CD4-positive, alpha-beta T cell treated with Interleukin-6 for 4 hours (primary cell): ENCODE results near the gene YWHAH.
A peak's percentile ranks its signal among the peaks of the same experiment; 100 is the strongest.

Experiments used
- DNase-seq: peaks from one replicate; pipeline ENCODE4 v3.0.0-alpha.2; 2020; ENCODE audit warnings: mixed read lengths

The YWHAH gene

GRCh38 chr22:31923747-31924146, 20.6 kb upstream of the YWHAH start:
- no peak for DNase-seq

GRCh38 chr22:31925056-31925455, 19.3 kb upstream of the YWHAH start:
- no peak for DNase-seq

GRCh38 chr22:31926024-31926423, 18.3 kb upstream of the YWHAH start:
- DNase-seq = no peak

GRCh38 chr22:31926969-31927368, 17.4 kb upstream of the YWHAH start:
- no peak for DNase-seq

DNA sequence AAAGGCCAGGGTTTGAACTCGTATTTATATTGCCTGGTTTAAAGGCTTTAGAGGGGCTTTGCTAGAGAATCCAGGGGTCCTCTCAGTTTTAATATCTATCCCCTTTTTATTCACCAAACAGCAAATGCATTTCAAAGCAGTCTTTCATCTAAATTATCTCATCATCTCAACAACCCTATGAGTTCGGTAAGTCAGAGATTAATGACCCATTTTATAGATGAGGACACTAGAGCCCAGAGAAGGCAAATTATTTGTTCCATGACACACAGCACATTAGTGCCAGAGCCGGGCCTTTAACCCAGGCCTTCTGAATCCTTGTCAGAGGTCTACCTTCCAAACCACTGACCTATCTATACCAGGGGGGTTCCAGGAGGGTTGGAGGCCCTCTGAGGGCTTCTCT, 16.8 kb upstream of the YWHAH start:
- no peak for DNase-seq

- no peak for DNase-seq
Observed at GRCh38 chr22:31929167-31929930, 15.0 kb upstream of the YWHAH start.

DNA sequence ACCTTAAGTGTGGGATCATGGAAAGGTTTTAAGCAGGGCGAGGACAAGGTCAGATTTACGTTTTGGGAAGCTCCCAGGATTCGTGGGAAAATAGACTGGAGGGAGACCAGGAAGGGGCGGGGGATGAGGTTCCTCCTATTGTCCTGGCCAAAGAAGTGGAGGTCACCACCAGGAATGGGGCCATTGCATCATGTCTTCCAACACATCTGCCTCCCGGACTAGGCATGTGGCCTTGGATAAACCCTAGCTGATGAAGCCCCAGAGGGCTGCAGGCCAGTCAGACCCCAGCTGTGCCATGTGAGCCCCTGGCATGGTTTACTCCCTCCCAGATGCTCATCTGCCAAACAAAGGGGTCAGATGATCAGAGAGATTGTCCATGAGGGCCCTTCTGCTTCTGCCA, 11.5 kb upstream of the YWHAH start:
- DNase-seq = no peak

DNA sequence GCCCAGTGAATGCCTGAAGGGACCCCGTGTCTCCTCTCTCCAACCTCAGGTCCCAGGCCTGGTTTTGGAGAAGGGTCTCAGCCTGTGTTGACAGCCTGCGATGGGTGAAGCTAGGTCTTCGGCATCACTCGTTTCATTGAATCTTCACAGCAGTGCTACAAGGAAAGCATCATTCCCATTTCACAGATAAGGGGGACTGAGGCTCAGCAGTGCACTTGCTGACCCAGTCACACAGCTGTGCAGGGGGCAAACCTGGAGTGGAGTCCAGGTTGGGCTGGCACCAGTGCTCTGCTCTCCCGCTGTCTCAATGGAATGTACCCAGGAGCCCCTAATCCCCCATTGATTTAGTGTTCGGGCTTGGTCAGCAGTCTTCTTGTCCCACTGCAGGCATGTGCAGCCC, 10.9 kb upstream of the YWHAH start:
- no peak for DNase-seq

DNA sequence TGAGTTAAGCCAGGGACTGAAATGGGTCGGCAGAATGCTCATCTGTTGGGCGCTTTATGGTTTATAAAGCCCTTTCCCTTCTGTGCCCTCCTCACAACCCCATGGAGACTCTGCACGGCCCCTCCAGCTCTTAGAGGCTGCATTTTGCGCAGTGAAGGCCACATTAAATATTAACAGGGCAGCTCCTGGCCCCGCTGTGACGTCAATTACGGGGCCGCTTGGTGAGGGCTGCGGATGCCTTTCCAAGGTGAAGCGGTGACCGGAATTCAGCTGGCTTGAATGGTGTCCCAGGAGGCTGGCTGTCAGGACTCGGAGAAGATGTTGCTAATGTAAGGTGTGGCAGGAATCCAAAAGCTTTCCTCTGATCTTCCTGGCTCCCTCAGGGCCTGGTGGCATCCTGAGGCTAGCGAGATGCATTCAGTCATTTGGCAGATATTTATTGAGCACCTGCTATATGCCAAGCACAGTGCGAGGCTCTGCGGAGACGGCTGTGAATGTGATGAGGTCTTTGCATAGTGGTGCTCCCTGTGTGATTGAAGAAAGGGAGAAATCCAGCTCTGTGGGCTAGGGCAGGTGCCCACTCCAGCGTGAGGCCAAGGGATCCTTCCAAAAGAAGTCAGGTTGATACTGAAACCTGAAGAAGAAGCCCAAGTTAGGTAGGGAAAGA, 10.4 kb upstream of the YWHAH start:
- DNase-seq = no peak

GRCh38 chr22:31935961-31936635, 8.2 kb upstream of the YWHAH start:
- DNase-seq = no peak

- no peak for DNase-seq
Observed at GRCh38 chr22:31937341-31937740, 7.0 kb upstream of the YWHAH start.

DNA sequence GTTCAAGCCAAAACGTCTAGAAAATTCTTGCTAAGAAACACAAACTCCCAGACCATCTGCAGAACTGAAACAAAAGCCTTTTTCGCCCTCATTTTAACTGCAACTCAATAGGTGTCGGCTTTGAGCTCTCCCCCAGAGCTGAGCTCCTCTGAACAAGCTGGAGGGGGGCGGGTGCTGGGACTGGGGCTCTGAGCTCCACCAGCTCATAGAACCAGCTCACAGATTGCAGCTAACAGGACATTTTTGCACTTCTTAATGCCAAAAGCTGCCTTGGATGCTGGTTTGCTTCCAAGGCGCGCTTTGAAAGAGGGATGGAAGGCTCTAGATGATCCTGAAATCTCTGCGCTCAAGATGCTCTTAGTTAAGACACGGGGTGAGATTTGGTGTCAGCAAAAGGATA, 6.0 kb upstream of the YWHAH start:
- DNase-seq = no peak

GRCh38 chr22:31940506-31940905, 3.8 kb upstream of the YWHAH start:
- no peak for DNase-seq

DNA sequence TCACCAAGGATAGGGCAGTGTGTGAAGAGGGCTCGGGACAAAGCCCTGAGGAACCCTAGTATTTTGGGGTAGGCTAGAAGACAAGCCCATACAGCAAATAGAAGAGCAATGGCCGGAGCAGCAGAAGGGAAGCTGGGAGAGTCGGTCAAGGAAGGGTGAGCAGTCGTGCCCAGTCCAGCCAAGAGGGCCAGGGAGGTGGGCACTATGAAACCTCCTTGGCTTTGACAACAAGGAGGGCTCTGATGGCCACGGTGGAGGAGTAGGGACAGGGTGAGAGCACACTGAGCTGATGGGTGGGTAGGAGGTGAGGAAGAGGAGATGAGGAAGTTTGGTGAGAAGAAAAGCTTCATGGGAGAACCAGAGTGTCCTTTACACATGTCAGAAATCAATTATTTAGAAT, 2.2 kb upstream of the YWHAH start:
- DNase-seq = no peak

DNA sequence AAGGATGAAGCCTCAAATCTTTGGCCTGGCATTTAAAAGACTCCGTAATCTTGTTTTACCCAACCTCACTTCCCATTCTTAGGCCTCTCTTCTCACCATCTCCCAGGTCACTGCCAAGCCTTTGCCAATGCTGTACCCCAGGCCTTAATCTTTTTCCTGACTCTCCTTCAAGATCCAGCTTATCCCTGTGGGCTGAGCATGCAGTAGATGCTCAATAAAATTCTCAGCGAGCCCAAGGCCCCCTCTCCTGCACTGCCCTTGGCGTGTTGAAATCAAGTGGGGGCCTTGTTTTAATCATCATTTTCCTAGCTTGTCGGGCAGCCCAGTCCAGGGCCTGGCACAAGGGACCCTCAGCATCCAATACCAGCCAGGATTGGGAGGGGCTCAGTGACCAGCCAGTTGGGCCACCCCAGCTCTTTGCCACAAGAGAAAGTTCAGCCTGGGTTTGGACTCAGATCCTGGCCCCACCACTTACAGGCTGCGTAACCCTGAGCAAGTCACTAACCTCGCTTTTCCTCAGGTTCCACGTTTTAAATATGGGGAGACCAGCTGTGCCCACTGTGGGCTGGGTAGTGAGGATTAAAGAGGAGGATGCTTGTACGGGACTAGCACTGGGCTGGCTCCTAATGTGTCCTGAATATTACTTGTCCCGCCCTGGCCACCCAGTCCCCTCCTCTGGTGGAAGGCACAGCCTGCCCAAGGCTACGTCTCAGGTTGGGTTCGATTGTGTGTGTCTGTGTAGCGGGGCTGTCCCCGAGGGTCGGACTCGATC, 943 bp upstream of the YWHAH start:
- no peak for DNase-seq

DNA sequence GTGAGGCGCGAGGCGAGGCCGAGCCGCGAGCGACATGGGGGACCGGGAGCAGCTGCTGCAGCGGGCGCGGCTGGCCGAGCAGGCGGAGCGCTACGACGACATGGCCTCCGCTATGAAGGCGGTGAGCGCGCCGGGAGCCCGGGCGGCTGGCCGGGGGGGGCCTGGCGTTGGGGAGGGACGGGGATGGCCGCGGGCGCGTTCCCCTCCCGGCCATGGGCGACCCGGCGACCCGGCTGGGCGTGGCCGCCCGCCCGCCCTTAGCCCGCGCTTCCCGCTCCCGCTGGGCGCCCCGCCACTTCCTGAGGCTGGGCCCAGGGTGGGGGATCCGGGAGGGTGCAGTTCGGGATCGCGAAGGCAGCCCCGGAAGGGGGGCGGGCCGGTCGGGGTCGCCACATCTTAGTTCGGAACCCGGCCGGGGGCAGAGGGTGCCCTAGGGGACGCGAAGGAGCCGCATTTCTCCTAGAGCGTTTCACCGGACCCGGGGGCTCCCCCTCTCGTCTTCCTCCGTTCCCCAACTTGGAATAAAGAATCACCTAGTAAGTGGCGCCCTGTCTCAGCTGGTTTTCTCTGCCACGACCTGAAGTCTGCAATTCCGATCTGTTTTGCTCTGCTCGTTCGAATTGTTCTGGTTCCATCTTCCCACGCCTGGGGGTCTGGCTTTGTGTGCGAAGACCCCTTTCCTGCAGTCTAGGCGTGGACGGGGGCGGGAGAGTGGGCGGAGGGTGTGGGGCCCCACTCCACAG, 536 bp downstream of the YWHAH start:
- peak; percentile 42 for DNase-seq

- DNase-seq = peak; percentile 26
Observed at GRCh38 chr22:31945443-31945855, 1.1 kb downstream of the YWHAH start.

- no peak for DNase-seq
Observed at GRCh38 chr22:31945971-31946680, 1.8 kb downstream of the YWHAH start.

- peak; percentile 54 for DNase-seq
Observed at GRCh38 chr22:31947296-31947695, 3.0 kb downstream of the YWHAH start.

GRCh38 chr22:31948002-31948401, 3.7 kb downstream of the YWHAH start:
- DNase-seq = no peak

- no peak for DNase-seq
Observed at GRCh38 chr22:31950226-31950625, 5.9 kb downstream of the YWHAH start.
